GM19238 (cell line): ENCODE results near the gene HSPG2.

ENCODE experiments used
- DNase-seq: peaks from one replicate; pipeline ENCODE4 v3.0.0; 2011; ENCODE audit warnings: low spot score; ENCODE audit not compliant: insufficient read length

Gene HSPG2

GRCh38 chr1:21899987-21900386 is 37.1 kb downstream of the HSPG2 start:
- no peak for DNase-seq

GRCh38 chr1:21899267-21899810 is 37.8 kb downstream of the HSPG2 start:
- DNase-seq = no peak

GRCh38 chr1:21898326-21899200 is 38.5 kb downstream of the HSPG2 start:
- DNase-seq = no peak

- DNase-seq = no peak
These were observed 39.3 kb downstream of the HSPG2 start for GRCh38 chr1:21897844-21898243.

- DNase-seq = no peak
These were observed 40.2 kb downstream of the HSPG2 start for GRCh38 chr1:21896652-21897532.

- DNase-seq = no peak
These were observed 41.1 kb downstream of the HSPG2 start for GRCh38 chr1:21896026-21896425.

- no peak for DNase-seq
These were observed 42.9 kb downstream of the HSPG2 start for GRCh38 chr1:21894034-21894881.

GRCh38 chr1:21893046-21893805 is 43.9 kb downstream of the HSPG2 start:
- no peak for DNase-seq

- no peak for DNase-seq
These were observed 45.3 kb downstream of the HSPG2 start for GRCh38 chr1:21891621-21892479.

GRCh38 chr1:21891081-21891480 is 46.0 kb downstream of the HSPG2 start:
- no peak for DNase-seq

GRCh38 chr1:21888500-21888899 is 48.6 kb downstream of the HSPG2 start:
- no peak for DNase-seq

- no peak for DNase-seq
These were observed 49.3 kb downstream of the HSPG2 start for GRCh38 chr1:21887796-21888195.

- DNase-seq = no peak
These were observed 49.8 kb downstream of the HSPG2 start for GRCh38 chr1:21887216-21887736.

GRCh38 chr1:21886486-21887215 is 50.5 kb downstream of the HSPG2 start:
- no peak for DNase-seq

- DNase-seq = no peak
These were observed 51.7 kb downstream of the HSPG2 start for GRCh38 chr1:21885236-21886037.

- no peak for DNase-seq
These were observed 52.5 kb downstream of the HSPG2 start for GRCh38 chr1:21884456-21885235.
